GM18508 (cell line): ENCODE measurements around the gene OLA1.

Experiments used
- ATAC-seq: cut with Tn5 transposase; IDR thresholded peaks from one replicate; pipeline ENCODE4 v1.9.1; 2021; ENCODE audit warnings: moderate number of reproducible peaks; ENCODE audit not compliant: insufficient read depth, unreplicated experiment

The OLA1 gene

GRCh38 chr2:174227748-174228147, 20.6 kb downstream of the OLA1 start:
- no peak for ATAC-seq

GRCh38 chr2:174224665-174225288, 23.6 kb downstream of the OLA1 start:
- no peak for ATAC-seq

- ATAC-seq = no peak
Observed at GRCh38 chr2:174224125-174224524, 24.2 kb downstream of the OLA1 start.

GRCh38 chr2:174223388-174223787, 24.9 kb downstream of the OLA1 start:
- no peak for ATAC-seq

GRCh38 chr2:174222154-174222553, 26.2 kb downstream of the OLA1 start:
- ATAC-seq = no peak

- no peak for ATAC-seq
Observed at GRCh38 chr2:174219321-174219720, 29.0 kb downstream of the OLA1 start.

- no peak for ATAC-seq
Observed at GRCh38 chr2:174218773-174219172, 29.6 kb downstream of the OLA1 start.

GRCh38 chr2:174217869-174218268, 30.5 kb downstream of the OLA1 start:
- no peak for ATAC-seq

- ATAC-seq = no peak
Observed at GRCh38 chr2:174211954-174212353, 36.4 kb downstream of the OLA1 start.

GRCh38 chr2:174210862-174211261, 37.5 kb downstream of the OLA1 start:
- no peak for ATAC-seq

GRCh38 chr2:174209325-174209724, 39.0 kb downstream of the OLA1 start:
- no peak for ATAC-seq

GRCh38 chr2:174208026-174208425, 40.3 kb downstream of the OLA1 start:
- ATAC-seq = no peak

GRCh38 chr2:174205562-174205961, 42.8 kb downstream of the OLA1 start:
- no peak for ATAC-seq

GRCh38 chr2:174202188-174202587, 46.1 kb downstream of the OLA1 start:
- no peak for ATAC-seq

- ATAC-seq = no peak
Observed at GRCh38 chr2:174198846-174199564, 49.3 kb downstream of the OLA1 start.

GRCh38 chr2:174195253-174195652, 53.1 kb downstream of the OLA1 start:
- ATAC-seq = no peak

GRCh38 chr2:174193737-174194136, 54.6 kb downstream of the OLA1 start:
- no peak for ATAC-seq

- ATAC-seq = no peak
Observed at GRCh38 chr2:174192664-174193063, 55.7 kb downstream of the OLA1 start.

- ATAC-seq = no peak
Observed at GRCh38 chr2:174191342-174192074, 56.8 kb downstream of the OLA1 start.

- ATAC-seq = no peak
Observed at GRCh38 chr2:174184915-174185314, 63.4 kb downstream of the OLA1 start.

- no peak for ATAC-seq
Observed at GRCh38 chr2:174184504-174184903, 63.8 kb downstream of the OLA1 start.
